ENCODE data around the gene ASTN2.

- TF ChIP-seq POLR2A (IDR thresholded peaks at IDR 0.05) = no peak
- TF ChIP-seq CTCF (IDR thresholded peaks at IDR 0.05) = no peak
- no peak for TF ChIP-seq EP300 (IDR thresholded peaks at IDR 0.05)
Measured at GRCh38 chr9:117121316-117121715, 293.5 kb downstream of the ASTN2 start.
